BJ (cell line): ENCODE results near the gene EFCAB5. TPM values are rescaled to one million over a fixed set of nuclear protein-coding genes. Genes with fewer than 3 reads are reported as not detected.
"Not testable (repeated sequence)": the region's sequence is repeated elsewhere in the genome, so short reads cannot be mapped to it uniquely, and the experiment has no call there.

Source experiments
- CTCF ChIA-PET: fragments of 350-600 bp; formaldehyde crosslinking; extraction: SDS; loops from one replicate; lab custom pipeline; 2021; ENCODE audit warnings: antibody characterized with exemption, inconsistent platforms; lab: Yijun Ruan, JAX
- POLR2A ChIA-PET: fragments of 300-600 bp; sonication (Branson Sonifier 250); formaldehyde crosslinking; extraction: SDS; loops from one replicate; lab custom pipeline; 2021; ENCODE audit warnings: antibody characterized with exemption; lab: Charles Lee
- DNase-seq: peaks from one replicate; pipeline ENCODE4 v3.0.0-alpha.2; 2011; ENCODE audit warnings: low read depth
- H3K27me3 ChIP-seq: 2 replicates; pipeline ENCODE4 v1.6.0; 2011; ENCODE audit warnings: low read length; ENCODE audit not compliant: control insufficient read depth, insufficient read depth
- H3K36me3 ChIP-seq: 2 replicates; pipeline ENCODE4 v1.5.1; 2011; ENCODE audit warnings: low read length; ENCODE audit not compliant: control insufficient read depth, insufficient read depth
- H3K4me3 ChIP-seq: 2 replicates; pipeline ENCODE4 v1.5.1; 2011; ENCODE audit warnings: low read depth, mild to moderate bottlenecking, control low read depth, low read length
- polyA plus RNA-seq: library from polyadenylated mRNA; depleted of rRNA; stranded (reverse); fragments of >200 nt; gene quantifications from 2 replicates; pipeline ENCODE4 v1.2.3, GENCODE V29; 2011
- TF ChIP-seq, protein P1 (sequence below): IDR thresholded peaks from 2 replicates; pipeline ENCODE4 v1.5.1; 2011; ENCODE audit warnings: low read depth, mild to moderate bottlenecking, control low read depth, inconsistent platforms, low read length, moderate library complexity; ENCODE audit not compliant: insufficient read depth

The EFCAB5 gene
- polyA plus RNA-seq, 1 experiment, result not detected

DNA sequence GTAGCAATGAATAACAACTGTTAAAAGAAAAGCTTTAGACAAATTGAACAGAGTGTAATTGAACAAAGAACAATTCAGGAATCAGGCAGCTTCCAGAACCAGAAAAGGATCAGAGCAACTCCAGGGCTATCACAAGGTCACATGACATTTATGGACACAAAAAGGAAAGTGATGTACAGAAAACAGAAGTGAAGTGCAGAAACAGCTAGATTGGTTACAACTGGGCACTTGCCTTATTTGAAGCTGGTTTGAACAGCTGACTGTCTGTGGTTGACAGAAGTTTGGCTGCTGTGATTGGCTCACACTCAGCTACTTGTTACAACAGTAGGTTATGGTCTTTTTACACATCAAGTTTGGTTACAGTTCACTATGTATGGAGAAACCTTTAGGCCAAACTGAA, 14.8 kb downstream of the EFCAB5 start:
- Histone ChIP-seq H3K27me3 (no peaks in the 10 kb centered on the region), H3K4me3 (no peak overlapping the region), H3K36me3 (no peaks in the 10 kb centered on the region)
- ChIA-PET CTCF (interaction anchor here (0.8 to 2.0 kb wide), 5 partner anchors 10 to 317 kb away, joined by 3 to 6 read pairs (median 3); no protein-coding TSS in a partner anchor), POLR2A (no interaction called here)
- DNase-seq, result no peak
- TF ChIP-seq, protein P1, sequence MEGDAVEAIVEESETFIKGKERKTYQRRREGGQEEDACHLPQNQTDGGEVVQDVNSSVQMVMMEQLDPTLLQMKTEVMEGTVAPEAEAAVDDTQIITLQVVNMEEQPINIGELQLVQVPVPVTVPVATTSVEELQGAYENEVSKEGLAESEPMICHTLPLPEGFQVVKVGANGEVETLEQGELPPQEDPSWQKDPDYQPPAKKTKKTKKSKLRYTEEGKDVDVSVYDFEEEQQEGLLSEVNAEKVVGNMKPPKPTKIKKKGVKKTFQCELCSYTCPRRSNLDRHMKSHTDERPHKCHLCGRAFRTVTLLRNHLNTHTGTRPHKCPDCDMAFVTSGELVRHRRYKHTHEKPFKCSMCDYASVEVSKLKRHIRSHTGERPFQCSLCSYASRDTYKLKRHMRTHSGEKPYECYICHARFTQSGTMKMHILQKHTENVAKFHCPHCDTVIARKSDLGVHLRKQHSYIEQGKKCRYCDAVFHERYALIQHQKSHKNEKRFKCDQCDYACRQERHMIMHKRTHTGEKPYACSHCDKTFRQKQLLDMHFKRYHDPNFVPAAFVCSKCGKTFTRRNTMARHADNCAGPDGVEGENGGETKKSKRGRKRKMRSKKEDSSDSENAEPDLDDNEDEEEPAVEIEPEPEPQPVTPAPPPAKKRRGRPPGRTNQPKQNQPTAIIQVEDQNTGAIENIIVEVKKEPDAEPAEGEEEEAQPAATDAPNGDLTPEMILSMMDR, result no peak

DNA sequence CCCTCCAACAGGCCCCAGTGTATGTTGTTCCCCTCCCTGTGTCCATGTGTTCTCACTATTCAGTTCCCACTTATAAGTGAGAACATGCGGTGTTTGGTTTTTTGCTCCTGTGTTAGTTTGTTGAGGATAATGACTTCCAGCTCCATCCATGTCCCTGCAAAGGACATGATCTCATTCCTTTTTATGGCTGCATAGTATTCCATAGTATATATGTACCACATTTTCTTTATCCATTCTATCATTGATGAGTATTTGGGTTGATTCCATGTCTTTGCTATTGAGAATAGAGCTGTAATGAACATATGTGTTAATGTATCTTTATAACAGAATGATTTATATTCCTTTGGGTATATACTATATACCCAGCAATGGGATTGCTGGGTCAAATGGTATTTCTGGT, 16.1 kb downstream of the EFCAB5 start:
- DNase-seq, H3K36me3 ChIP-seq, H3K27me3 ChIP-seq, H3K4me3 ChIP-seq, POLR2A ChIA-PET: not testable (repeated sequence)
- CTCF ChIA-PET, result interaction anchor here (1.7 to 1.8 kb wide), 2 partner anchors 18 kb away, joined by 3 to 5 read pairs; no protein-coding TSS in a partner anchor

DNA sequence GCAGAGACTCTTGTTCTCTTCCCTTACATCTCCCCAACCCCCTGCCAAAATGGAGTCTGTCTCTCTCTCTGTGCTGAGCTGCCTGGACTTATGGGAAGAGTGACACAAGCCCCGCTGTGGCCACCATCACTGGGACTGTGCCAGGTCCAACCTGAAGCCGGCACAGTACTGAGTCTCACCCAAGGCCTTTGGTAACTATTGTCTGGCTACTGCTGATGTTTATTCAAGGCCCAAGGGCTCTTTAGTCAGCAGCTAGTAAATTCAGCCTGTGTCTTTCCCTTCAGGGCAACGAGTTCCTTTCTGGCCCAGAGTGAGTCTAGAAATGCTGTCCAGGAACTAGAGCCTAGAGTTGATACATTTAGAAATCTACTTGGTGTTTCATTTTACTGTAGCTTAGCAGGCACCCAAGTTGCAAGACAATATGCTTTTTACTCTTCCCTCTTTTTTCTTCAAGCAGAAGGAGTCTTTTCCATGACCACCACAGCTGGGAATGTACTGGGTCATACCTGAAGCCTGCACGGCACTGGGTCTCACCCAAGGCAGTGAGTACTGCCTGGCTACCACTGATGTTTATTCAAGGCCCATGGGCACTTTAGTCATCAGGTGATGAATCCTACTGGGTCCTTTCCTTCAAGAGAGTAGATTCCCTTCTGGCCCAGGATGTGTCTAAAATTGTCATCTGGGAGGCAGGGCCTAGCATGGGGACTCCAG, 17.7 kb downstream of the EFCAB5 start:
- TF ChIP-seq, protein P1, result no peak
- no peak for DNase-seq
- Histone ChIP-seq H3K27me3 (no peaks in the 10 kb centered on the region), H3K36me3 (no peaks in the 10 kb centered on the region), H3K4me3 (no peak overlapping the region)
- ChIA-PET CTCF (interaction anchor here (1.8 to 1.9 kb wide), 2 partner anchors 16 to 28 kb away, joined by 5 to 9 read pairs; partner anchors contain the start of gene SSH2), POLR2A (no interaction called here)

DNA sequence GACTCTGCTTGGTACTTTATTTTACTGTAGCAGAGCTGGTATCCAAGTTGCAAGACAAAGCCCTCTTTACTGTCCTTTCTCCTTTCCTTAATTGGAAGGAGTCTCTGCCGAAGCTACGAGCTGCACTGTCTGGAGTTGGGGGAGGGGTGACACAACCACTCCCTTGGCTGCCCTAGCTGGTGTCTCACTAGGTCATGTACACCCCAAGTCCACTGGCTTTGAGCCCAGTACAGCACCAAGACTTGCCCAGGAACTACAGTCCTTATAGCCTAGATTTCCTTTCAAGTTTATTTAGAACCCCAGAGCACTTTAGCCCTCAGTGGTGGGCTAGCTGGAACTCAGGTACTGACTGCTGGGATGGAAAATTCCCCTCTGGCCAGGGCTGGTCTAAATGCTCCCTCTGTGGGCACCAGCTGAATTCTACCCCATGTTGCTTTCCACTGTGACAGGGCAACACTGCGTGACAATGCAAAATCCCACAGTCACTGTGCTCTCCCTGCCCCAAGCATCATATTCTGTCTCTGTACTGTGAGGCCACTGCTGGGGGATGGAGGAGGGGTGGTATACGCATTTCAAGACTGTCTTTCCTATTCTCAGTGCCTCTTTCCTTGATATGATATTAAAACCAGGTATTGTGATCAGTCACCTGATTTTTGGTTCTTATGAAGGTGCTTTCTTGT, 18.4 kb downstream of the EFCAB5 start:
- no peak overlapping the region for H3K4me3 ChIP-seq
- POLR2A ChIA-PET, result no interaction called here
- no peaks in the 10 kb centered on the region for H3K36me3 ChIP-seq
- H3K27me3 ChIP-seq, result no peaks in the 10 kb centered on the region
- DNase-seq, result no peak
- CTCF ChIA-PET, result interaction anchor here (1.9 kb wide), 1 partner anchor 29 kb away, joined by 9 read pairs; the partner anchor contains the start of gene SSH2
- TF ChIP-seq, protein P1, result no peak

DNA sequence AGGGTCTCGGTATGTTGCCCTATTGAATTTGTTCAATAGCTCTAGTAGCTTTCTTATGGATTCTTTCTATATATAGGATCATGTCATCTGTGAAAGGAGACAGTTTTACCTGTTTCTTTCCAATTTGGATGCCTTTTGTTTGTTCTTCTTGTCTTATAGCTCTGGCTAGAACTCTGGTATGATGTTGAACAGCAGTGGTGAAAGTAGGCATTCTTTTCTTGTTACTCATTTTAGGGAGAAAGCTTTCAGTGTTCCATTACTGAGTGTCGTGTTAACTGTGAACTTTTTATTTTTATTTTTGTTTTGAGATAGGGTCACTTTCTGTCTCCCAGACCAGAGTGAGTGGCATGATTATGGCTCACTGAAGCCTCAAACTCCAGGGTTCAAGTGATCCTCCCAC, 21.2 kb downstream of the EFCAB5 start:
- ChIA-PET CTCF (interaction anchor here (0.5 to 1.3 kb wide), 3 partner anchors 8 to 175 kb away, joined by 3 to 4 read pairs (median 3); partner anchors contain the start of gene SSH2), POLR2A (no interaction called here)
- TF ChIP-seq, protein P1, result no peak
- no peaks in the 10 kb centered on the region for H3K27me3 ChIP-seq
- no peak overlapping the region for H3K4me3 ChIP-seq
- DNase-seq, result no peak
- no peaks in the 10 kb centered on the region for H3K36me3 ChIP-seq
